Calu3 (cell line): Measurements from ENCODE around the gene MMP15. TPM values are rescaled to one million over a fixed set of nuclear protein-coding genes. Genes with fewer than 3 reads are reported as not detected.

ENCODE experiments used
- BruUV-seq: library from RNA; stranded (reverse); fragments of 400-500 nt; replicated peaks from 2 replicates; lab custom pipeline; 2021; lab: Mats Ljungman, UMichigan
- CTCF ChIA-PET: fragments of 300-600 bp; sonication (Branson Sonifier 250); formaldehyde crosslinking; loops from one replicate; lab custom pipeline; 2022; ENCODE audit warnings: antibody characterized with exemption; lab: Charles Lee
- DNase-seq: peaks from one replicate; pipeline ENCODE4 v3.0.0; 2022
- H3K27ac Mint-ChIP-seq: one replicate; pipeline ENCODE4 v1.8.0; 2022; ENCODE audit warnings: mixed read lengths; ENCODE audit not compliant: unreplicated experiment
- H3K27me3 Mint-ChIP-seq: one replicate; pipeline ENCODE4 v1.8.0; 2022; ENCODE audit warnings: mixed read lengths; ENCODE audit not compliant: unreplicated experiment
- H3K36me3 Mint-ChIP-seq: one replicate; pipeline ENCODE4 v1.8.0; 2022; ENCODE audit warnings: mild to moderate bottlenecking, moderate library complexity, mixed read lengths; ENCODE audit not compliant: insufficient read depth, unreplicated experiment
- H3K4me1 Mint-ChIP-seq: one replicate; pipeline ENCODE4 v1.8.0; 2022; ENCODE audit warnings: mild to moderate bottlenecking, low read depth, mixed read lengths; ENCODE audit not compliant: unreplicated experiment
- H3K4me3 Mint-ChIP-seq: one replicate; pipeline ENCODE4 v1.8.0; 2022; ENCODE audit warnings: mild to moderate bottlenecking, low read depth, moderate library complexity, mixed read lengths; ENCODE audit not compliant: unreplicated experiment
- H3K9me3 Mint-ChIP-seq: one replicate; pipeline ENCODE4 v1.8.0; 2022; ENCODE audit warnings: low read depth, mixed read lengths; ENCODE audit not compliant: unreplicated experiment
- CTCF ChIP-seq: fragments of 200-600 bp; IDR thresholded peaks from one replicate; pipeline ENCODE4 v1.8.0; 2022; ENCODE audit warnings: antibody characterized with exemption; ENCODE audit not compliant: unreplicated experiment
- intact Hi-C: fragments of 100-400 bp; cut with micrococcal nuclease; formaldehyde crosslinking; loops from one replicate; pipeline ENCODE4 v1.10.0; 2022; ENCODE audit not compliant: unreplicated experiment
- total RNA-seq: library from RNA; stranded (reverse); gene quantifications from 2 replicates; pipeline ENCODE4 v1.2.3, GENCODE V29; 2022

MMP15 gene
- total RNA-seq, 1 experiment from 2014 or later = 81.4 TPM

- H3K9me3 Mint-ChIP-seq = no peaks in the 10 kb centered on the region
- CTCF ChIA-PET = no interaction called here
- intact Hi-C loops = no loop called here
- peaks cover 17% of the 10 kb centered on the region for H3K36me3 Mint-ChIP-seq
- DNase-seq = no peak
- TF ChIP-seq CTCF = no peak
- no peak overlapping the region for H3K27ac Mint-ChIP-seq
- H3K4me3 Mint-ChIP-seq = no peak overlapping the region
- no peaks in the 10 kb centered on the region for H3K27me3 Mint-ChIP-seq
- peaks cover 22% of the 10 kb centered on the region for H3K4me1 Mint-ChIP-seq
- BruUV-seq = no TSS peak
Observed at GRCh38 chr16:58035356-58036170, 10.0 kb downstream of the MMP15 start.

GRCh38 chr16:58036943-58037342, 11.4 kb downstream of the MMP15 start:
- H3K27ac Mint-ChIP-seq = no peak overlapping the region

GRCh38 chr16:58037365-58038057, 12.0 kb downstream of the MMP15 start:
- no TSS peak for BruUV-seq

More at GRCh38 chr16:58036943-58037342, 11.4 kb downstream of the MMP15 start:
- Mint-ChIP-seq H3K4me1 (peaks cover 8% of the 10 kb centered on the region), H3K4me3 (no peak overlapping the region), H3K36me3 (peaks cover 19% of the 10 kb centered on the region), H3K9me3 (no peaks in the 10 kb centered on the region), H3K27me3 (no peaks in the 10 kb centered on the region)
- CTCF ChIA-PET = no interaction called here
- no peak for DNase-seq
- no TSS peak for BruUV-seq
- intact Hi-C loops = no loop called here
- TF ChIP-seq CTCF = no peak

GRCh38 chr16:58038219-58038641, 12.7 kb downstream of the MMP15 start:
- no peak overlapping the region for H3K27ac Mint-ChIP-seq
- DNase-seq = no peak
- H3K4me3 Mint-ChIP-seq = no peak overlapping the region
- H3K36me3 Mint-ChIP-seq = peaks cover 23% of the 10 kb centered on the region
- CTCF ChIA-PET = no interaction called here
- BruUV-seq = no TSS peak
- no peaks in the 10 kb centered on the region for H3K9me3 Mint-ChIP-seq
- no peaks in the 10 kb centered on the region for H3K27me3 Mint-ChIP-seq
- TF ChIP-seq CTCF = no peak
- intact Hi-C loops = no loop called here
- peaks cover 4% of the 10 kb centered on the region for H3K4me1 Mint-ChIP-seq

More at GRCh38 chr16:58037365-58038057, 12.0 kb downstream of the MMP15 start:
- Mint-ChIP-seq H3K4me1 (peaks cover 8% of the 10 kb centered on the region), H3K9me3 (no peaks in the 10 kb centered on the region), H3K36me3 (peaks cover 23% of the 10 kb centered on the region), H3K27me3 (no peaks in the 10 kb centered on the region), H3K27ac (no peak overlapping the region), H3K4me3 (no peak overlapping the region)
- no peak for TF ChIP-seq CTCF
- intact Hi-C loops = no loop called here
- CTCF ChIA-PET = no interaction called here
- no peak for DNase-seq
